Keratinocyte (primary cell): ENCODE data around the gene LGALS16.

Source experiments
- EZH2 ChIP-seq: IDR thresholded peaks from one replicate; pipeline ENCODE4 v1.6.1; 2012; ENCODE audit warnings: inconsistent platforms, mild to moderate bottlenecking, low read length, moderate library complexity
- TF ChIP-seq, protein P1 (sequence below), 3 experiments: IDR thresholded peaks in 1 of 3; conservative IDR thresholded peaks in 1 of 3; optimal IDR thresholded peaks in 1 of 3; 2 replicates in 2 of 3; 3 replicates in 1 of 3; pipeline versions ENCODE3 to v1.5.1; 2011; ENCODE audit warnings: low read length in 3 of 3, mild to moderate bottlenecking in 3 of 3, moderate library complexity in 2 of 3, control low read depth in 1 of 3, inconsistent platforms in 1 of 3; ENCODE audit not compliant: insufficient read depth in 2 of 3; ENCODE audit errors: extremely low read depth in 1 of 3

DNA sequence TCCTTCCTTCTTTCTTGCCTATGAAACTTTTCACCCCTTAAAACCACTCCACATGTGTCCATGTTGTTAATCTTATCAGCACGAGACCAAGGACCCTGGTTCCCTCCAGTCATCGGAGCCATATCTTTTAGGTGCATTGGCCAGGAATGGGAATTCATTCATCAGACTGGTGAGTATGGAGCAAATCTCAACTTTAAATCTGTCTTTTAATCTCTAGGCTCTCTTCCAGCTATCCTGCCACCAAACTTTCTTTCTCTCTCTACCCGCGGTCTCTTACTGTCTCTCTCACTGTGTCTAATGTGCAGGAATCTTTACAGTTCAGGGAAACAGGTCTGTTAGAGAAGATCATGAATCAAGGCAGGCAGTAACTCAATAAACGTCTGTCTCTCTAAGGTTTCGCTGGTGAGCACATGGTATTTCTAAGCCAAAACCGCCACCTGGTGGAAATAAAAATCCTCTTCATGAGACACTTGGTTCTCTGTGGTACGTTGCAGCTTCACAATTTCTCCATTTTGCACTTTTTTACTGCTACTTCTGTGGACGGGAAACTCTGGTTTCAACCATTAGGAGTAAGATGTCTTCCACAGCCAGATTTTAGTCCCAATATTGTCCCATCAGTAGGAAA is 16.1 kb downstream of the LGALS16 start:
- TF ChIP-seq, protein P1, sequence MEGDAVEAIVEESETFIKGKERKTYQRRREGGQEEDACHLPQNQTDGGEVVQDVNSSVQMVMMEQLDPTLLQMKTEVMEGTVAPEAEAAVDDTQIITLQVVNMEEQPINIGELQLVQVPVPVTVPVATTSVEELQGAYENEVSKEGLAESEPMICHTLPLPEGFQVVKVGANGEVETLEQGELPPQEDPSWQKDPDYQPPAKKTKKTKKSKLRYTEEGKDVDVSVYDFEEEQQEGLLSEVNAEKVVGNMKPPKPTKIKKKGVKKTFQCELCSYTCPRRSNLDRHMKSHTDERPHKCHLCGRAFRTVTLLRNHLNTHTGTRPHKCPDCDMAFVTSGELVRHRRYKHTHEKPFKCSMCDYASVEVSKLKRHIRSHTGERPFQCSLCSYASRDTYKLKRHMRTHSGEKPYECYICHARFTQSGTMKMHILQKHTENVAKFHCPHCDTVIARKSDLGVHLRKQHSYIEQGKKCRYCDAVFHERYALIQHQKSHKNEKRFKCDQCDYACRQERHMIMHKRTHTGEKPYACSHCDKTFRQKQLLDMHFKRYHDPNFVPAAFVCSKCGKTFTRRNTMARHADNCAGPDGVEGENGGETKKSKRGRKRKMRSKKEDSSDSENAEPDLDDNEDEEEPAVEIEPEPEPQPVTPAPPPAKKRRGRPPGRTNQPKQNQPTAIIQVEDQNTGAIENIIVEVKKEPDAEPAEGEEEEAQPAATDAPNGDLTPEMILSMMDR (optimal IDR thresholded peaks at IDR 0.05 in 1 of 3, IDR thresholded peaks at IDR 0.05 in 1 of 3, conservative IDR thresholded peaks at IDR 0.05 in 1 of 3; ENCODE audit: extremely low read depth in 1 of 3, insufficient read depth in 2 of 3, low read length in 3 of 3) = peak; percentile 33 to 60 (median 55)
- no peak for TF ChIP-seq EZH2
